PC-3 (cell line): ENCODE measurements around the gene RBM4B.

Experiments used
- EZH2 ChIP-seq: fragments of 300-600 bp; sonication (generic); IDR thresholded peaks from one replicate; pipeline ENCODE4 v1.6.1; 2017; ENCODE audit warnings: antibody characterized with exemption, mild to moderate bottlenecking, low read length; ENCODE audit not compliant: unreplicated experiment
- TF ChIP-seq, protein P1 (sequence below): fragments of 300-600 bp; sonication (generic); conservative IDR thresholded peaks from 2 replicates; pipeline ENCODE4 v1.5.1; 2017; ENCODE audit warnings: antibody characterized with exemption, low read depth, mild to moderate bottlenecking, low read length

DNA sequence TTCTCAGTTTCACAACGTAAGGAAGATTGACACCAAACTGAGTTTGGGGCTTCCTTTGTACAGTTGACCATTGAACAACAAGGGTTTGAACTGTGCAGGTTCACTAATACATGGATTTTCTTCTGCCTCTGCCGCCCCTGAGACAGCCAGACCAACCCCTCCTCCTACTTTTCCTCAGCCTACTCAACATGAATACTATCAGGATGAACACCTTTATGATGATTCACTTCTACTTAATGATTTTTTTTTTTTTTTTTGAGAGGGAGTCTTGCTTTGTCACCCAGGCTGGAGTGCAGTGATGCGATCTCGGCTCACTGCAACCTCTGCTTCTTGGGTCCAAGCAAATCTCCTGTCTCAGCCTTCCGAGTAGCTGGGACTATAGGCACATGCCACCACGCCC, 24.6 kb downstream of the RBM4B start:
- TF ChIP-seq, protein P1, sequence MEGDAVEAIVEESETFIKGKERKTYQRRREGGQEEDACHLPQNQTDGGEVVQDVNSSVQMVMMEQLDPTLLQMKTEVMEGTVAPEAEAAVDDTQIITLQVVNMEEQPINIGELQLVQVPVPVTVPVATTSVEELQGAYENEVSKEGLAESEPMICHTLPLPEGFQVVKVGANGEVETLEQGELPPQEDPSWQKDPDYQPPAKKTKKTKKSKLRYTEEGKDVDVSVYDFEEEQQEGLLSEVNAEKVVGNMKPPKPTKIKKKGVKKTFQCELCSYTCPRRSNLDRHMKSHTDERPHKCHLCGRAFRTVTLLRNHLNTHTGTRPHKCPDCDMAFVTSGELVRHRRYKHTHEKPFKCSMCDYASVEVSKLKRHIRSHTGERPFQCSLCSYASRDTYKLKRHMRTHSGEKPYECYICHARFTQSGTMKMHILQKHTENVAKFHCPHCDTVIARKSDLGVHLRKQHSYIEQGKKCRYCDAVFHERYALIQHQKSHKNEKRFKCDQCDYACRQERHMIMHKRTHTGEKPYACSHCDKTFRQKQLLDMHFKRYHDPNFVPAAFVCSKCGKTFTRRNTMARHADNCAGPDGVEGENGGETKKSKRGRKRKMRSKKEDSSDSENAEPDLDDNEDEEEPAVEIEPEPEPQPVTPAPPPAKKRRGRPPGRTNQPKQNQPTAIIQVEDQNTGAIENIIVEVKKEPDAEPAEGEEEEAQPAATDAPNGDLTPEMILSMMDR = no peak
- TF ChIP-seq EZH2 = no peak
